GM19193 (cell line): ENCODE data around the gene LENG8.
A peak's percentile ranks its signal among the peaks of the same experiment; 100 is the strongest.

Experiments
- POLR2A ChIP-seq: IDR thresholded peaks from 4 replicates; pipeline ENCODE4 v1.6.1; 2011; ENCODE audit not compliant: insufficient read depth, insufficient read length; ENCODE audit errors: extremely low read depth

The LENG8 gene

DNA sequence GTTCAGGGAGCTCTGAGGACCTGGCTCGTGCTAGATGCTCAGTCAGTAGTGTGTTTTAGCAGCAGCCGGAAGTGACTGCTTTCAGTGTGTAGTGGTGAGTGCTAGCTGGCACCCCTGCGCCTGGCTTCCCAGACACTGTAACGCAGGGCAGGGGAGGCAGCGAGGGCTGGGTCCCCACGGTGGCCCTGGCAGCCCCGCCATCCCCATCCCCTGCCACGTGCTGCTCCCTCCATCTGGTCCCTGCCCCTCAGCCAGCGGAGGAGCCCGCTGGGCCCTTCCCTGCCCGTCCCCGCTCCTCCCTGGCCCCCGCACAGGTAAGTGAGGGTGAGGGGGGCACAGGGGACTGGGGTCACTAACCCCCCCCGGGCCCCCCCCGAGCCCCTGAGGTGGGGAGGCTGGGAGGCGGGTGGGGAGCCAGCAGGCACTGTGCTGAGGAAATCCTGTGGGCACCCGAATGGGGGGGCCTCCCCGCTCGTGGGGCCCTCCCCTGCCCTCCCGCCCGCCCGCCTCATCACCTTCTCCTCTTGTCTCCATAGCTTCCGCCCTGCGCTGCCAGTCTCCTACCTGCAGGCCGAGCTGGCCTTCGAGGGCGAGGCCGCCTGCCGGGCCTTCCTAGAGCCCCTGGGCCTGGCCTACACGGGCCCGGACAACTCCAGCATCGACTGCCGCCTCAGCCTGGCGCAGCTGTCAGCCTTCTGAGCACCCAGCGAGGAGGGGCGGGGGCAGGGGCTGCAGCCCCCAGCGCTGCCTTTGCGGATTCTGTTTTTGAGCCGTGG, 11.4 kb downstream of the LENG8 start:
- no peak for TF ChIP-seq POLR2A

DNA sequence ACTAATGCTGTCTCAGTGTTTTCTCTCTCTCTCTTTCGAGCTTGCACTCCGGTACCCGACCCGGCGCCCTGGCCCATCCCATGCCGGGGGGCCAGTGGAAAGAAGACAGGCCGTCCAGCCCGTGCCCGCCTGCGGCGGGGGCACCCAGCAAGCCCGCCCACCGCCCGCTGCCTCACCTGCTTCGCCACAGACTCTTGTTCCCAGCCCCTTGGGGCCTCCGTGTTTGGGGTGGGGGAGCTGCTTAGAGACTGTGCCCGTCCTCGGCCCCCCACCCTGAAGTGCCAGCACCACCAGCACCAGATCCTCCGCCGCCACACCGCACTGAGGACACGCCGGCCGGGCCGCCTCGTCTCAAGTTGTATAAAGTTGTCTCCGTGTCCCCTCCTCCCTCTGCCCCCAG, 12.2 kb downstream of the LENG8 start:
- TF ChIP-seq POLR2A, result no peak

DNA sequence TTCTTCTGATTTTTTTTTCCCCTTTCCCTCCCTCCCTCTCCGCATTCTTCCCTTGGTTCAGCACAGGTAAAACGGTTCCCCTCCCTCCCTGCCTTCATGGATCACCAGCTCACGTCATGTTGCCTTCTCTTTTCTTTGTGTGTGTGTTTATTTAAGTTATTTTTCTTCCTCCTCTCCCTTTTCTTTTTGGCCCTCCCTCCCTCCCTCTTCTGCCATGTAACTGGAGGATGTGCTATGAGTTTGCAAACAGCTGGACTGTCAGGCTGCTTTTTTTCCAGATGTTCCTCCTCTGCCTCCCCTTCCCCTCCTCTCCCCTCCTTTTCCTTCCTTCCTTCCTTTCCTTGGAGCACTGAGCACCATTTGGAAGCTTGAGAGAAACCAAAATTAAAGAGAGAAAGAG, 12.6 kb downstream of the LENG8 start:
- TF ChIP-seq POLR2A, result no peak

DNA sequence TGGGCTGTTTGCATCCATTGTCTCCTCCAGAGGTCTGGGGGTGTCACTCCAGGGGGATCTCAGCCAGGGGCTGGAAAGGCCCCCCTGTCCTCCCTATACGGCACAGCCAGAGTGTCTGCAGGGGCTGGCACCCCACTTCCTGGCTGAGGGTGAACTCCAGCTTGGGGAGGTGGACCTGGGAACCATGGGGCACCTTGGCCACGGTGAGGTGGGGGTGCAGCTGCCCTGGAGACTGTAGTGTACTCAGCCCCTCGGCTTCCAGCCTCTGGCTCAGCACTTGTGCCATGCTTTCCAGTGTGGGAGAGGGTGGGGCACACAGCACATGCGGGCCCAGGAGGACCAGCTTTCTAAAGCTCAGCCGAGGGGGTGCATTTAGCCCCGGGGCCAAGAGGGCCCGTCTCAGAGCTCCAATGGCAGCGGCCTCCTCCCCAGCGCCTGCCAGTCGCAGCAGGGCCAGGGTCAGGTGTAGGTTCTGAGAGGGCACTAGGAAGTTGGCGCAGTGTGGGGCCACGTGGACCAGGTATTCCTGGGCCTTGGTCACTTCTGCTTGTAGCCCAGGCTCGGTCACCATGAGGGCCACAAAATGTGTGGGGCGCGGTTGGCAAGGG, 13.2 kb downstream of the LENG8 start:
- TF ChIP-seq POLR2A, result no peak

DNA sequence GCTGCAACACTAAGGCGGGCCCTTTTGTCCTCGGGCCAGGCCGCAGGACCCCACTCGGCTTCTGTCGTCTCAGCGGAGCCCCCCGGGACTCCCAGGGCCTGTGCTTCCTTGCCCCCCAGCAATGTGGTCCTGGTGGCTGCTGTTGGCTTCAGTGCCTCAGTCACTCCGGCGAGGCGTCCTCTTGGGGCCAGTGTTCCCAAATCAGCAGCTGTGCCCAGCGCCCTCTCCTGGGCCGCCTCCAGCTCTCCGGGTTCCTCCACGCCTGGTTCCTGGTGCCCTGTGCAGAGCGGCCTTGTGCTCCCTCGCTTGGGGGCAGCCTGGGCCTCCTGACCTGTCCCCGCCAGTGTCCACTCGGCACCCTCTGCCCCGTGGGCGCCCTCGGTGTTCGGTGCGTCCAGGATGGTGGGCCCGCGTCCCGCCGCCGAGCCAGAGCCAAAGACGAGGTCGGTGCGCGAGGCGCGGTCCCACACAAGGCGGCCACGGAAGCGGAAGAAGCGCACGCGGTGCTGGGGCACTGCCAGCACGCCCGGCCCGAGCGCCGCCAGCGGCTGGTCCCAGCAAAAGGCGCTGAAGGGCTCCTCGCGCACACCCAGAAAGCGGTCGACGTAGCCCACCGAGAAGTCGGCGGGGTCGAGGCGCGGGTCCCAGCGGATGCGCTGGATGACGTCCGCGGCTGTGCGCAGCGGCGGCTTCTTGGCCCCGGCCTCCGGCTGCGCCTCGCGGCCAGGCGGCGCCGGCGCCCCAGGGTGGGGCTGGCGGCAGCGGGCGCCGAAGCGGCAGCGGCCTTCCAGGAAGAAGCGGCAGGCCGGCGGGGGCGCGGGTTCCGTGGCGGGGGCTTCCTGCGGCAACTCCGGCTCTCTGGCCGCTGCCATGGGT, 13.9 kb downstream of the LENG8 start:
- no peak for TF ChIP-seq POLR2A

DNA sequence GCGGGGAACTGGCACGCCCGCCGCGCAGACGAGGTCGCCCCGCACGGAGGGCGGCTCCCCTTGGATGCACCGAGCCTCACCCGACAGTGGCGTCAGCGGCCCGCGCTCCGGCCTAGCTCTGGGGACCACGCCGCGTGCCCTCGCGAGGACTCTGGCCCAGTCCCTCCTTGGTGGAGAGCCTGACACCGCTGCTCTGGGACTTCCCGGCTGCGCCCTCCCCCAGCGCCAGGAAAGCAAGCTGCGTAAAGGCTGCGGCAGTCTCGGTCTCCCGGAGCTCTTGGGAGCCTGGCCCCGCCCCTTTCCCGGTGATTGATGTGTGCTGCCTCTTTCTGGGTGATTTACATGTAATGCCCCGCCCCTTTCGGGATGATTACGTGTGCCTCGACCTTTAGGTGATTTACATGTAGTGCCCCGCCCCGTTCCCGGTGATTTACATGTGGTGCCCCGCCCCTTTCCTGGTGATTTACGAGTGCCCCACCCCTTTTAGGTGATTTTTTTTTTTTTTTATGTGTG, 14.6 kb downstream of the LENG8 start, which contains the start of gene LENG9:
TSS of gene LENG9 (minus strand) at position 248 of the 513 bp plus-strand sequence. CDS start 252 bp downstream, outside the sequence.
- peak; percentile 78 for TF ChIP-seq POLR2A

DNA sequence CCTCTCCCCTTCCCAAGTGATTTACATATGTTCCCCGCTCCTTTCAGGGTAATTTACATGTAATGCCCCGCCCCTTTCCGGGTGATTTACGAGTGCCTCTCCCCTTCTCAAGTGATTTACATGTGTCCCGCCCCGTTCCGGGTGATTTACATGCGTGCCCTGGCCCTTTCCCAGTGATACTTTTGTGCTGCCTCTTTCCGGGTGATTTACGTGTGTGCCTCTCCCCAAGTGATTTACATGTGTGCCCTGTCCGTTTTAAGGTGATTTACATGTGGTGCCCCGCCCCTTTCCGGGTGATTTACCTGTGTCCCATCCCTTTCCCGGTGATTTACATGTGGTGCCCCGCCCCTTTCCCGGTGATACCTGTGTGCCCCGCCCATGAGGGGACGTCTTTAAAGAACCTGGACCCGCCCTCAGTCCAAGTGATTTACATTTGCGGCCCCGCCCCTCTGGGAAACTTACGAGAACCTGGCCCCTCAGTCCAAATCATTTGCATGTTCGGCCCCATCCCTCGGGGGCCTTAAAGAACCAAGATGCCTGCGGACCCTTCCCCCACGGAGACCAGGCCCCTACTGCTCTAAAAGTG, 15.1 kb downstream of the LENG8 start:
- TF ChIP-seq POLR2A, result no peak

DNA sequence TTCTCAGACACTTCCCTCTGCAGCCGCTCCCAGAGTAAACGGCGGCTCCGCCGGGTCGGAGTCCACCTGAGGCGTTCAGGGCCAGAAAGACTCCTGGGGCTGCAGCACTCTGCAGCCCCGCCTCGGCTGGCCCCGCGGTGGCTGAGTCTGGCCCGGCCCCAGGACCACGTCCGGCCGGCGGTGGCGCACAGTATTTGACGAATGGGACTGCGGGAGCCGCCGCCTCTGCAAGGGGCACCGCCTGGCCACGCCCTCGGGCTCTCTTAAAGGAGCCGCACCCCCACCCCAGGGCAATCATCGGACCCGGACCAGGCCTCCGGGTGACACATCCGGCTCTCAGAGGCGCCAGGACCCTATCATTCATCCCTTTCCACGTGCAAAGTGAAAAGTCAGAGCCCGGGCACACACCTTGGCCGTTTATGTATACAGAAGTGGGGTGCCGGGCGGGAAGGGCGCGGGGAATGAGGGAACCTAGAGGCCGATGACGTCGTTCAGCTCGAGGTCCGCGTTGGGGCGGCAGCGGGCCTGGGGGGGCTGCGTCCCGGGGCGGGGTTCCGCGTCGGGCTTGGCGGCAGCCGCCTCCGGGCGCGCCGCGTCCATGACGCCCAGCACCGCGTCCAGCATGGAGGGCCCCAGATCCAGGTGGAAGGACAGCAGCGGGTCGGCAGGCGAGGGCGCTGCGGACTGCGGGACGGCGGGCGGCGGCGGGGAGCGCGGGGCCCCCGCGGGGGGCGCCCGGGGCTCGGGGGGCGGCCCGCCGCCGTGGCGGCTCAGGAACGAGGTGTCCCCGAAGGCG, 15.8 kb downstream of the LENG8 start:
- TF ChIP-seq POLR2A, result peak; percentile 77

DNA sequence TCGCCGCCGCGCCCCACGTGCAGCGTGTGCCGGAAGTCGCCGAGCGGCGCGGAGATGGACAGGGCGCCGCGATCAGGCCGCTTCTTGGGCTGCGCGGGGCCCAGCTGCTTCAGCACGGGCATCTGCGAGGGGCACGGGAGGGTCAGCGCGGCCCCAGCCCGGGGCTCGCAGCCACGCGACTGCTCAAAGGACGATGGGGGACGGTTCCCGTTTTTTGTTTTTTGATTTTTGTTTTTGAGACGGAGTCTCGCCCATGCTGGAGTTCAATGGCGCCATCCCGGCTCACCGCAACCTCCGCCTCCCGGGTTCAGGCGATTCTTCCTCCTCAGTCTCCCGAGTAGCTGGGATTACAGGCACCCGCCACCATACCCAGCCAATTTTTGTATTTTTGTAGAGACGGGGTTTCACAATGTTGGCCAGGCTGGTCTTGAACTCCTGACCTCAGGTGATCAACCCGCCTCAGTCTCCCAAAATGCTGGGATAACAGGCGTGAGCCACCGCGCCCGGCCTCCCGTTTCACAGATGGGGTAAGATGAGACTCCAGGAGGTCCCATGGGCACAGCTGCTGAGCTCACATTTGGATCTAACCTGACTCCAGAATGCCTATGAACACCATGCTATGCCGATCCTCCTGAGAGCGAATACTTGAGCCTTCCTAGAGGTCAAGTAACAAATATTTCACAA, 16.6 kb downstream of the LENG8 start:
- TF ChIP-seq POLR2A, result no peak

DNA sequence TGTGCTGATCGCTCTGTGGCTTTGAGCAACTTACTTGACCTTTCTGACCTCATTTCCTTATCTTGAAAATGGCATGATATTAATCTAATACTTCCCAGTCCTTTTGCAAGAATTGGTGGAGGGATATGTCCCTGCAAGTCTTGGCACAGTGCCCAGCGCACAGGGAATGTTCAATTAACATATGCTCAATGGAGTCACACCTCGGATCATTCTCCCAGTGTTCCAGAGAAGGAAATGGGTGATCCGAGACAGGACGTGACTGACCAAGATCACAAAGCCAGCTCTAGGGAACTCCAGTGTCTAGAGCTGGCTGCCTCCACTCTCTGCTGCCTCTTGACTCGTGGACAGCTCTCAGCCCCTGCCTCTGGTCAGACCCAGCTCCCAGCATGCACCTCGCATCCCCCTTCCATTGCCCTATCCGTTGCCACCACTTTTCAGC, 20.5 kb downstream of the LENG8 start:
- TF ChIP-seq POLR2A, result no peak

DNA sequence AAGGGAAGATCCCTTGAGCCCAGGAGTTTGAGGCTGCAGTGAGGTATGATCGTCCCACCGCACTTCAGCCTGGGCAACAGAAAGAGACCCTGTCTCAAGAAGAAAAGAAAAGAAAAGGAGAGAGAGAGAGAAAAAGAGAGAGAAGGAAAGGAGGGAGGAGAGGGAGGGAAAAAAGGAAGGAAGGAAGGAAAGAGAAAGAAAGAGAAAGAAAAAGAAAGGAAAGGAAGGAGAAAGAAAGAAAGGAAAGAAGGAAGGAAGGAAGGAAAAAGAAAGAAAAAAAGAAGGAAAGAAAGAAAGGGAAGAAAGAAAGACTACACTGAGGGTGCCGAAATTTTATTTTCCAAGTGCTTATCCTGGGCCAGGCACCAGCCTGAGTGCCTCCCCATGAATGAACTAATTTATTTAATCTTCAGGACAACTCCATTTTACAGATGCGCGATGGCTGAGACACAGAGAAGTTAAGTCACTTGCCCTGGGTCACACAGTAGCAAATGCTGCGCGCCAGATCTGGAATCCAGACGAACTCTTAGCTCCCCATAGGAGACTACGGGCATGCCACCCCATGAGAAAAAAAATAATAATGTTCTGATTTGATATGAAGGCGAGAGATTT, 21.4 kb downstream of the LENG8 start:
- no peak for TF ChIP-seq POLR2A

DNA sequence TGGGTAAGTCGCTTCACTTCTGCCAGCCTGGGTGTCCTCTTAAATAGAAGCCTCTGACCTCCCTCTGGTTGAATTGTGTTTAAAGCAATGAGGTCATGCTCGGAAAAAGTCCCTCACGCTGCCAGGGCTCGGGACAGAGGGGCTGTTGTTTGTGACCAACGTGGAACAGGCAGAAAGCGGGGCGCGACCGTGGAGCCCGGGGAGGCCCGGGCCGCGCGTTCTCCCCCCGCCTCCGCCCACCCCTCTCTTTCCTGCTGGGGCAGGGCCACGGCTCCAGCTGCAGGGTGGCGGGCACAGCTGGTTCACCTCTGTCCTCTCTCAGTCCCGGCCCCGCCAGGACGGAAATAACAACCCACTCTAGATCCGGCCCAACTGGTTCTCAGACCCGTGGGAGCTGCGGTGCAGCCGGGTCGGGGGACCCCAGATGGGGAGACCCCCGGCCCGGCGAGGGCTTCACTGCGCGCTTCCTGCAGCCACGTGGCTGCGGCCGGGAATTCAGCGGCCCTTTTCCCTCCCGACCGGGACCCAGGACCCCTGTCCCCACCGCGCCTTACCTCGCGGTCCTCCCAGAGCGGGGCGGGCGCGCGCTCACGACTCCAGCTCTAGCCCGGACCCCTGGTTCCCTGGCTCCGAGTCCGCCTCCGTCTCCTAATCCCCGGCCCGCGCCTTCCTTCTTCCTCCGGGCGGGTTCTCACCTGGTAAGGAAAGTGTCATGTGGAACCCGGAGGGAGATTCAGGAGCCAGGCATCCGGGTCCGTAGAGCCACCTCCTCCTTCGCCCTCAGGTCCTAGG, 22.2 kb downstream of the LENG8 start:
- no peak for TF ChIP-seq POLR2A

DNA sequence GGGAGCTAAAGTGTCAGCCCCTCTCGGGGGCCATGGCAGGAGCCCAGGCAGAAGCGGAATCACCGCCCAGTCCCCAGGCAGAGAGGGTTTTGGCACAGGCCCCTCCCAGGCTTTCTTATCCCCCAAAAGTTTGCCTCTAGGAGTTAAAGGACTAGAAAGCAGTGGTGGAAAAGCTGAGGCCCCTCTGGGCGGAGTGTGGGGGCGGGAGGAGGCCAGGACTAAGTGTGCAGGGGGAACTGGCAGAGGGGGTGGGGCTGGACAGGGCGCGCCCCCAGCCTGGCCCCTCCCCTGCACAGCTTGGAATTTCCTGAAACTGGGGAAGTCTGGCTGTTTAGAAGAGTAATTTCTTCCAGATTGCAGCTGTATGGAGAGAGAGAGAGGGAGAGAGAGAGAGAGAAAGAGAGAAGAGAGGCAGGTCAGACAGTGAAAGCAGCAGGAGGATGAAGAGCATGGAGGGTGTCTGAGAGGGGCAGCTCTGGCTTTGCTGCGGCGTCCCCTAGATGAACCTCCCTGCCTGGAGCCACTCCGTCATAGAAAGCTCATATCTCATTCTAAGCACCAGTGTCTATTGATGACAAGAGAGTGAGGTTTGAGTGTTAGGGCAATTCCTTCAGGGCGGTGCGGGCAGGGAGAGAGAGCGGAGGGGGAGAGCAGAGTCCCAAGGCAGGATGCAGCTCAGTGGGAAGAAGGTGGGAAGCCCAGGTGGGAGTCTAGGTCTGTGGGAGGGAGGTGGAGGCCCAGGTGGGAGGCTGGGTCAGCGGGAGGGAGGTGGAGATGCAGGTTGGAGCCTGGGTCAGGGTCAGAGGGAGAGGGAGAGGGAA, 24.3 kb downstream of the LENG8 start, which contains the start of gene CDC42EP5:
TSS of gene CDC42EP5 (minus strand) at position 226 of the 821 bp plus-strand sequence. CDS start 7,749 bp downstream, outside the sequence.
- no peak for TF ChIP-seq POLR2A
